Sigmoid colon (tissue), 7 donors: ENCODE data around the gene MSLN. TPM values are rescaled to one million over a fixed set of nuclear protein-coding genes. Genes with fewer than 3 reads are reported as not detected.

ENCODE experiments used
- DNase-seq: peaks from one replicate; pipeline ENCODE4 v3.0.0-alpha.2; 2019
- H3K27ac ChIP-seq, 4 donors: fragments of 200-600 bp; sonication (generic); one replicate each; pipeline ENCODE4 v1.5.1; 2016 to 2019; ENCODE audit warnings: mild to moderate bottlenecking in 1 of 4
- H3K27me3 ChIP-seq, 3 donors: fragments of 200-600 bp; sonication (generic); one replicate each; pipeline ENCODE4 v1.5.1; 2019; ENCODE audit warnings: mild to moderate bottlenecking in 1 of 3
- H3K36me3 ChIP-seq, 4 donors: fragments of 200-600 bp; sonication (generic); one replicate each; pipeline ENCODE4 v1.5.1; 2016 to 2019
- H3K4me1 ChIP-seq, 4 donors: fragments of 200-600 bp; sonication (generic); one replicate each; pipeline ENCODE4 v1.5.1; 2017 to 2019
- H3K4me3 ChIP-seq, 4 donors: fragments of 200-600 bp; sonication (generic); one replicate each; pipeline ENCODE4 v1.5.1; 2017 to 2019; ENCODE audit warnings: mild to moderate bottlenecking in 2 of 4, moderate library complexity in 1 of 4
- H3K9me3 ChIP-seq, 4 donors: fragments of 200-600 bp in 3 of 4; sonication (generic) in 3 of 4; one replicate each; pipeline versions ENCODE4 v1.5.1 to v1.6.1; 2013 to 2019
- CTCF ChIP-seq, 4 experiments: fragments of 450-650 bp in 3 of 4; fragments of 200-600 bp in 1 of 4; IDR thresholded peaks; one replicate each; pipeline ENCODE4 v1.5.1; 2016 to 2019; ENCODE audit warnings: antibody characterized with exemption in 4 of 4, mild to moderate bottlenecking in 3 of 4, moderate library complexity in 2 of 4
- EP300 ChIP-seq, 4 donors: sonication (generic); formaldehyde crosslinking; IDR thresholded peaks; one replicate each; pipeline ENCODE4 v1.6.1; 2017; ENCODE audit warnings: antibody characterized with exemption in 4 of 4
- POLR2A ChIP-seq, 2 donors: fragments of 450-650 bp; IDR thresholded peaks; one replicate each; pipeline ENCODE4 v1.6.1; 2016; ENCODE audit warnings: antibody characterized with exemption in 2 of 2, mild to moderate bottlenecking in 2 of 2, moderate library complexity in 2 of 2
- POLR2AphosphoS5 ChIP-seq, 4 donors: sonication (generic); formaldehyde crosslinking; IDR thresholded peaks; one replicate each; pipeline ENCODE4 v1.6.1; 2017; ENCODE audit warnings: antibody characterized with exemption in 4 of 4
- WGBS, 2 donors: extraction: QIAGEN DNeasy Blood & Tissue Kit; methylation state at CpG; one replicate each; pipeline ENCODE4 v1.1.7; 2013; 5-methylcytosine and 5-hydroxymethylcytosine counted together
- intact Hi-C: fragments of 100-400 bp; cut with DNase I; formaldehyde crosslinking; loops from one replicate; pipeline ENCODE4 v1.15.1; 2023
- polyA plus RNA-seq, 3 donors: library from polyadenylated mRNA; stranded (reverse); fragments of 200-250 nt; gene quantifications; one replicate each; pipeline ENCODE4 v1.2.3, GENCODE V29; 2013
- total RNA-seq, 4 donors: library from RNA; depleted of rRNA; stranded (reverse); fragments of >200 nt; gene quantifications; one replicate each; pipeline ENCODE4 v1.1.0, GENCODE V29; 2016
- donor health status: healthy with polysubstance abuse.
- donor health status: Bipolar disorder and iron deficiency.
- donor health status: healthy.

The MSLN gene
- total and polyA plus RNA-seq, 7 donors = 0.54 to 3.5 (median 1.2) TPM; not detected in 3

GRCh38 chr16:780296-780695 is 19.8 kb downstream of the MSLN start:
- intact Hi-C loops = no loop called here
- no peak overlapping the region for H3K27ac ChIP-seq
- H3K27me3 ChIP-seq = peaks cover 0 to 64% (median 50%) of the 10 kb centered on the region in 3 donors
- DNase-seq = no peak
- H3K9me3 ChIP-seq = no peaks in the 10 kb centered on the region
- H3K4me1 ChIP-seq = peaks cover 0 to 7% (median 2%) of the 10 kb centered on the region in 4 donors
- no peak overlapping the region for H3K4me3 ChIP-seq
- no peak for TF ChIP-seq EP300 (IDR thresholded peaks at IDR 0.05)
- no peak for TF ChIP-seq CTCF (IDR thresholded peaks at IDR 0.05)
- no peak for TF ChIP-seq POLR2AphosphoS5 (IDR thresholded peaks at IDR 0.05)
- TF ChIP-seq POLR2A (IDR thresholded peaks at IDR 0.05) = no peak
- WGBS, 2 donors = 89 to 91% methylated on average over 16 of the region's 16 CpGs
- no peaks in the 10 kb centered on the region for H3K36me3 ChIP-seq

- intact Hi-C loops = no loop called here
- Histone ChIP-seq H3K36me3 (peaks cover 0 to 9% (median 6%) of the 10 kb centered on the region in 4 donors), H3K27me3 (peaks cover 0 to 57% (median 43%) of the 10 kb centered on the region in 3 donors), H3K9me3 (no peaks in the 10 kb centered on the region), H3K27ac (no peak overlapping the region), H3K4me1 (peaks cover 0 to 7% (median 2%) of the 10 kb centered on the region in 4 donors), H3K4me3 (no peak overlapping the region)
- 77 to 78% methylated on average over 19 of the region's 19 CpGs for WGBS, 2 donors
- DNase-seq = no peak
- TF ChIP-seq CTCF (IDR thresholded peaks at IDR 0.05) = no peak
- TF ChIP-seq EP300 (IDR thresholded peaks at IDR 0.05) = no peak
- TF ChIP-seq POLR2AphosphoS5 (IDR thresholded peaks at IDR 0.05) = no peak
- TF ChIP-seq POLR2A (IDR thresholded peaks at IDR 0.05) = no peak
These were observed 20.9 kb downstream of the MSLN start for GRCh38 chr16:781346-782010.

- TF ChIP-seq CTCF (IDR thresholded peaks at IDR 0.05) (no peak), POLR2AphosphoS5 (IDR thresholded peaks at IDR 0.05) (no peak), POLR2A (IDR thresholded peaks at IDR 0.05) (no peak), EP300 (IDR thresholded peaks at IDR 0.05) (no peak)
- H3K4me3 ChIP-seq = no peak overlapping the region
- WGBS, 2 donors = 51 to 69% methylated on average over 6 of the region's 6 CpGs
- DNase-seq = no peak
- no peaks in the 10 kb centered on the region for H3K9me3 ChIP-seq
- peaks cover 0 to 57% (median 43%) of the 10 kb centered on the region in 3 donors for H3K27me3 ChIP-seq
- intact Hi-C loops = no loop called here
- no peak overlapping the region for H3K27ac ChIP-seq
- H3K36me3 ChIP-seq = peaks cover 0 to 13% (median 8%) of the 10 kb centered on the region in 4 donors
- H3K4me1 ChIP-seq = peaks cover 0 to 12% (median 8%) of the 10 kb centered on the region in 4 donors
These were observed 21.7 kb downstream of the MSLN start for GRCh38 chr16:782258-782657.

- H3K27me3 ChIP-seq = peaks cover 0 to 54% (median 42%) of the 10 kb centered on the region in 3 donors
- H3K9me3 ChIP-seq = no peaks in the 10 kb centered on the region
- intact Hi-C loops = no loop called here
- H3K4me3 ChIP-seq = no peak overlapping the region
- H3K27ac ChIP-seq = no peak overlapping the region
- peaks cover 0 to 13% (median 8%) of the 10 kb centered on the region in 4 donors for H3K36me3 ChIP-seq
- no peak for DNase-seq
- WGBS, 2 donors = 24 to 62% methylated on average over 36 of the region's 36 CpGs
- peaks cover 0 to 18% (median 14%) of the 10 kb centered on the region in 4 donors for H3K4me1 ChIP-seq
- TF ChIP-seq POLR2A (IDR thresholded peaks at IDR 0.05) (no peak), POLR2AphosphoS5 (IDR thresholded peaks at IDR 0.05) (peak in 1 of 4 donors; percentile 15)
These were observed 22.4 kb downstream of the MSLN start for GRCh38 chr16:782766-783403.

GRCh38 chr16:783404-784161 is 23.0 kb downstream of the MSLN start:
- Histone ChIP-seq H3K4me3 (no peak overlapping the region), H3K27me3 (peaks cover 0 to 47% (median 35%) of the 10 kb centered on the region in 3 donors), H3K27ac (no peak overlapping the region), H3K9me3 (no peaks in the 10 kb centered on the region), H3K4me1 (peaks cover 0 to 18% (median 15%) of the 10 kb centered on the region in 4 donors), H3K36me3 (peaks cover 0 to 13% (median 8%) of the 10 kb centered on the region in 4 donors)
- WGBS, 2 donors = 34 to 55% methylated on average over 17 of the region's 17 CpGs
- DNase-seq = no peak
- TF ChIP-seq POLR2AphosphoS5 (IDR thresholded peaks at IDR 0.05) (no peak), EP300 (IDR thresholded peaks at IDR 0.05) (no peak), POLR2A (IDR thresholded peaks at IDR 0.05) (no peak), CTCF (IDR thresholded peaks at IDR 0.05) (no peak)
- intact Hi-C loops = no loop called here
